Effector CD8-positive, alpha-beta T cell (primary cell): Measurements from ENCODE around the gene PLEKHF1.
A peak's percentile ranks its signal among the peaks of the same experiment; 100 is the strongest.
"Not testable (repeated sequence)": the region's sequence is repeated elsewhere in the genome, so short reads cannot be mapped to it uniquely, and the experiment has no call there.

Source experiments
- DNase-seq: peaks from one replicate; lab custom pipeline; 2025; lab: John Stamatoyannopoulos, UW
- total RNA-seq, 4 experiments: gene quantifications; one replicate each; lab custom pipeline; 2026; lab: John Stamatoyannopoulos, UW

The PLEKHF1 gene, protein sequence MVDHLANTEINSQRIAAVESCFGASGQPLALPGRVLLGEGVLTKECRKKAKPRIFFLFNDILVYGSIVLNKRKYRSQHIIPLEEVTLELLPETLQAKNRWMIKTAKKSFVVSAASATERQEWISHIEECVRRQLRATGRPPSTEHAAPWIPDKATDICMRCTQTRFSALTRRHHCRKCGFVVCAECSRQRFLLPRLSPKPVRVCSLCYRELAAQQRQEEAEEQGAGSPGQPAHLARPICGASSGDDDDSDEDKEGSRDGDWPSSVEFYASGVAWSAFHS
- total RNA-seq, result 75.6 to 138 (median 114) reads per million in 4 experiments

DNA sequence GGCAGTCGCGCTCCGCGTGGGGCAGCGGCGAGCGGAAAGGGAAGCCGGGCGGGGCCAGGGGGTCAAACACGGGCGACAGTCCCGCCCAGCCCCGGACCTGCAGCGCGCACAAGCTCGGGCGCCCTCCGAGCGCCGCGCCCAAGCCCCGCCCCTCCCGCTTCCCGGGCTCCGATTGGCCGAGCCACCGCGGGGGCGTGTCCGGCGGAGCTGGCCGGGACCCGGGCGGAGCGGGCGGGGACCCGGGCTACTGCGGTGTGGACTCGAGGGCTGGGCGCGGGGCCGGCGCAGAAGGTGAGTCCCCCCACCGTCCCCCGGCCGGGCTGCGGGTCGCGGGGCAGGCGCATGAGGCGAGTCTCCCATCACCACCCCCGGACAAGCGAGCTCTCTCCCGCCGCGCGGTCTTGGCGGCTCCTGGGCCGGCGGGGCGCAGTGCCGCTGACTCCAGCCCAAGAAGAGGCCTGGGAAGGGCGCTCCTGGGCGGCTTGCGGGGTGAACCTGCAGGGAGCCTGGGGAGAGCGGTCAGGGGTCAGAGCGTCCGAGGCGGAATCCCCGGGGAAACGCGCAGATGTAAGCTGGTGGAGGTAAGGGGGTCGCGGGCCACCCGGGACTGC, at the start of gene PLEKHF1:
Gene PLEKHF1 (plus strand): TSS at position 247 of the 611 bp plus-strand sequence. CDS start 8,379 bp downstream, outside the sequence.
- DNase-seq, result peak; percentile 78

DNA sequence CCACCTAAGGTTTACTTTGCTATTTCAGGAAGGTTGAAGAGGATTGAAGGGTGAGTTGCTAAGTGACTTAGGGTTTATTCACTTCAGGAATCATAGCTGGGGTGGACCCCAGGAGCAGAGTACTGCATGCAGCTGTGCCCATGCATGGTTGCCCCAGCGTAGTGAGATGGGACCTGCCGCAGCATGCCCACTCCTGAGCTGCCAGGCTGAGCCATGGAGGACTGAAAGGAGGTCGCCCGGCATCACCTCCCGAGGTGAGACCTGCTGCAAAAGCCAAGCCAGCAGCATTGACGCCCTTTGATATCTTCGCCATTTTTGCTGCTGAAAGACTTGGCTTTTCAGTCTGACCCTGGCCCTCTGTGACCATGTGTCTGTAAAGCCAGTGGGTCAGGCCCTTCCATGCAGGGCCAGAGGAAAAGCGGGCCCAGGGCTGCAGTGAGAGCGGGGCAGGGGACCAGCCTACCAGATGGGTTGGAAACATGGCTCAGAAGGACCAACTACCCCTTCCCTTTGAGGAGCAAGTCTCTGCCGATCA, 49.3 kb upstream of the PLEKHF1 start:
- no peak for DNase-seq

DNA sequence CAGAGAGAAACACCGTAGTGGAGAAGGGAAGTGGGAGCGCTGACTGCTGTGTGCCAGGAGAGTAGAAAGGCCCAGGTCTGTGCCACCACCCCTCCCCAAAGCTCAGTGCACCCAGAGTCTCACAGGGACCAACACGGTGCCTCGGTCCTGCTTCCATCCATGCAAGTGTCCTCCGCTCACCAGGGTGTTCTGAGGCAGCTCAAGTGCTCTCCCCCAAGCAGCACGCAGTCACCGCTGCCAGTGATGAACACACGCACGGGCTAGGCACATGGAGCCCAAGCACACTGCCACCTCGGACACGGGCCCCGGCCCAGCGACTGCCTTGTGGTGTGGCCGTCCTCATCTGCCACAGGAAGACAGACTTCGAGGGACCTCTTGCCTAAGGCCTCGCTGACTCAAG, 48.7 kb upstream of the PLEKHF1 start:
- no peak for DNase-seq

DNA sequence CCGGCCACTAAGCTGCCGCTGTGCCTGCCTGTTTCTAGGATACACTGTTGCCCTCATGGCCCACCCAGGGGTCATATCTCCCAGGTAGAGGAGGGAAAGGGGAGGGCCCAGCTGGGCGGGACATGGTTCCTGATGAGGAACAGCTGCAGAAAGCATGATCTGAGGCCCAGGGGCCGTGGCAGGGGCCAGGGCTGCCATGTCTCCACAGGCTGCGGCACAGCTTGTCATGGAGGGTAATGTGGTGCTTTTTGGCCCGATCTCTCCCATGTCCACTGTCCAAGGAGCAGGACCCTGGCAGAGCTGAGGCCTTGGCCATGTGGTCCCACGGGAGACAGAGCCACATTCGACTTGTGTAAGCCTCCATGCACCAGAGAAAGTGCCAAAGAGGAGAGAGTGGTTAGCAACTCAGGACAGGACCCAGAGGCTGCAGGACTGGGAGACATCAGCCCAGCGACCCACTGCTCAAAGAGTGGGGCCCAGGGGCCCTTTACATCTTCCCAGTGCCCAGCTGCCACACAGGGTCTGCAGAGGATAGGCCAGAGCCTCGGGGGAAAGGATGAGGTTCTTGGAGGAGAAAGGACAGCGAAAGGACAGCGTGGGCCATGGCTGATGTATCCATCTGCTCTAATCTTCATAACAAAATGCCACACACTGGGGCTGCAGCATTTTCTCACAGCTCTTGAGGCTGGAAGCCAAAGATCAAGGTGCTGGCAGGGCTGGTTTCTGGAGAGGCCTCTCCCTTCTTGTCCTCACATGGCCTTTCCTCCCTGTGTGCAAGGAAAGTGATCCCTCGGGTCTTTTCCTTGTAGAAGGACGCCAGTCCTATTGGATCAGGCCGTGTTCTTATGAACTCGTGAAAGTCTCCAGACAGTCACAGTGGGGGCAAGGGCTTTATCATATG, 47.6 kb upstream of the PLEKHF1 start:
- DNase-seq, result no peak

DNA sequence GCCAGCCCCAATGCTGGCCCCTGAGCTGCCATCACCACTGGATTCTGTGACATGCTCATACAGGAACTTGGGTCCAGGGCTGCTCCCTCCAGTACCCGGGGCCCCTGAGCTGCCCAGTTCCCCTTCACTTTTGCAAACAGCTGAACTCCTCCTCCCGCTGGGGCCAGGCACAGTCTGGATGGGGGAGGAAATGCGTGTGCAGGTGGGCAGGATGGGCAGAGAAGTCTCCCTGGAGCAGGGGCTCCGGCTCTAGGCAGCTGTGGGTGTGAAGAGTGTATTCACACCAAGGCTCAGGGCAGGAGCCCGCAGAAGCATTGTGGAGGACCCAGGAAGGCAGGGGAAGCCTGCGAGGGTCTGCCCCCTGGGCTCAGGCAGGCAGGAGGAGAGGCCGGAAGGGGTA, 46.8 kb upstream of the PLEKHF1 start:
- DNase-seq, result no peak

DNA sequence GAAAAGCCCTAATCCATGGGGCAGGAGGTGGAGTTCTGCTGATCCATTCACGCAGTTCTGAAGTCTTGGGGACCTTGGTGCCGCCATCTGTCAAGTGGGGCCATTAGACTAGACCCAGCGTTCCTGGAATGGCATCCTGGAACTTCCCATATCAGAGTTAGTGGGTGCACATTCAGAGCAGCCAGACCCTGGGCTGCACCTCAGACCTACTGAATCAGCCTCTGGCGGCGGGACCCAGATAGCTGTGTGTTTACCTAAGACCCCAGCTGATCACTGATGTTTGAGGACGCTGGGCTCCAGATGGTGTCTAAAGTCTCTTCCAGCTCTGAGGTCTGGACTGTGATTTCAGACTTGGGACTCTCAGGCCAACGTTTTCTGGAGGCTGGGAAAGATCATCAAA, 46.4 kb upstream of the PLEKHF1 start:
- DNase-seq, result no peak

DNA sequence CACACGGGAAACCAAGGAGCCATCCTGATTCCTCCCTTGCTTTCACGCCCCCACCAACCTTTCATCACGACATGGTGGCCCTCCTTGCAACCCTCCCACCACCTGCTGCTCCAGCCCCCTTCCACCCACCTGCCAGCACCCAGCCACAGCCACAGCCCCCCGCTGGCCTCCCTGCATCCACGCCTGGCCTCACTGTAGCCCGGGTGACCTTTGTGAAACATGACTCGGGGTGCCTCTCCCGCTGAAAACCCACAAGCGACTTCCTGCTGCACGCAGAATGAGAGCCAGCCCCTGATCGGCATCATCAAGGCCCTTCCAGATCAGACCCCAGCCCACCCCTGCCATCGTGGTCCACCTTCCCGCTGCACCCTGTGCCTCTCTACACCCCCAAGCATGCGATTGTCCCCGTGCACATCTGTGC, 44.3 kb upstream of the PLEKHF1 start:
- no peak for DNase-seq

DNA sequence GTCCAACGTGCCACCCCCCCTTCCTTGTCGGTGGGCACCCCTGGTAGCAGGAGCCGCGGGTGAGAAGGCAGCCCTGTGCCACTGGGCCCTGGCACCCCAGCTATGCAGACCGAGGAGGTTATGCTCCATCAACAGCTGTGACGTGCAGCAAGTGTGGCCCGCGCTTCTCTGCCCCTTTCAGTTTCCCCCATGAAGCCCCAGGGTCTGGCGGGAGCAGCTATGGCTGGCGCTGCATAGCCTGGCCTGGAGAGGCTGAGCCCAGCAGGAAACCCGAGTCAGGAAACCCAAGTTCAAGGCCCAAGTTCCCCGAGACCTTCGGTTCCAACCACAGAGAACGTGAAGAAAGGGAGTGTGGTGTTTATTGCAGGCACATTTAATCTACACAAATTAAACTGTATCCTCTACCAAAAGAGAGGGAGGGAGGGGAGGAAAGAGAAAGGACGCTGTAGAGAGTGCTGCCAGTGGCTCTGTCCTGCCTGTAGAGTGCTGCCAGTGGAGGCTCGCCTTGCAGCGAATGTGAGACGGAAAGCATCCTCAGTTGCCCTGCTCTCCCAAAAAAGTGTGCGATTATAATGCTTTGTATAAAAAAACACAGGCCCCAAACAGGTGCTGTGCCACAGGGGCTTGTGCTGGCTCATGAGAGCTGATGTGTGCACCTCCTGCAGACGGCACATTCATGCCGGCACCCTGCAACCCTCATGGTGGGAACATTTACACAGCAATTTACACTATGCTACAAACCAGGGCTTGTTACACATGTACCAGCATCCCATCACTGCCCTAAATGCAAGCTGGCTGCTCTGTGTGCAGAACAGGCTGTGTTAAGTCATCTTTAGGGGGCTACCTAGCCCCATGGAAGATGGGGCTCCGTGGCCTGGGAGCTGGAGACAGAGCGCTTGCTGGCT, 42.8 kb upstream of the PLEKHF1 start:
- no peak for DNase-seq

DNA sequence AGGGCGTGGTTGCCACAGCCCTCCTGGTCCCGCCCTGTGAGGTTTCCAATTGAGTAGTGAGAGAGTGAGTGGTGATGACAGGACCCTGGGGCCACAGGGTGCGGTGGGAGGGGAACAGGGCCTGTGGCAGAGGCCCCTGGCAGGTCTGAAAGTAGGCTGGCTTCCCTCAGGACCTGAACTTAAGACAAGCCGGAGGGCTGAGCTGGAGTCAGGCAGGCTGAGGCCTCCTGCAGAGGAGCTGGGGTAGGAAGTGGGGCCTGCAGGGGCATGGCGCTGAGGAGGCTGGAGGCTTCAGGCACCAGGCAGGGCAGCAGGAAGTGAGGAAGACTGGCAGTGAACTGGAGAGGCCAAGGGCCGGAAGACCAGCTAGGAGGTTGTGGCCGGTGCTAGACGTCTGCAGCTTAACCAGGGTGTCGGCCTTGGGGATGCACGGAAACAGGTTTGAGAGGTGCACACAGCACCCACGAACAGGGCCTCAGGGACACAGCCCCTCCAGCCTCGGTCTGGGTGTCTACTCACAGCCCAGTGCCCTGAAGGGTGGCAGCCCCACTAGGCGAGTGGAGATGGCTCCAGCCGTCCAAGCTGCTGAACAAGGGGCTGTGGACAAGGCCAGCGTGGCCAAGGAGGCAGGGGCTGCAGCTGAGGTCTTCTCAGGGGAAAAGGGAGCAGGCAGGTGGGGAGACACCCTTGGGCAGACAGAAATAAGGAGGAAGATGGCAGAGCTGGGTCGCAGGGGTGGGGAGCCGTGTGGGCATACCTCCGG, 41.4 kb upstream of the PLEKHF1 start:
- no peak for DNase-seq

DNA sequence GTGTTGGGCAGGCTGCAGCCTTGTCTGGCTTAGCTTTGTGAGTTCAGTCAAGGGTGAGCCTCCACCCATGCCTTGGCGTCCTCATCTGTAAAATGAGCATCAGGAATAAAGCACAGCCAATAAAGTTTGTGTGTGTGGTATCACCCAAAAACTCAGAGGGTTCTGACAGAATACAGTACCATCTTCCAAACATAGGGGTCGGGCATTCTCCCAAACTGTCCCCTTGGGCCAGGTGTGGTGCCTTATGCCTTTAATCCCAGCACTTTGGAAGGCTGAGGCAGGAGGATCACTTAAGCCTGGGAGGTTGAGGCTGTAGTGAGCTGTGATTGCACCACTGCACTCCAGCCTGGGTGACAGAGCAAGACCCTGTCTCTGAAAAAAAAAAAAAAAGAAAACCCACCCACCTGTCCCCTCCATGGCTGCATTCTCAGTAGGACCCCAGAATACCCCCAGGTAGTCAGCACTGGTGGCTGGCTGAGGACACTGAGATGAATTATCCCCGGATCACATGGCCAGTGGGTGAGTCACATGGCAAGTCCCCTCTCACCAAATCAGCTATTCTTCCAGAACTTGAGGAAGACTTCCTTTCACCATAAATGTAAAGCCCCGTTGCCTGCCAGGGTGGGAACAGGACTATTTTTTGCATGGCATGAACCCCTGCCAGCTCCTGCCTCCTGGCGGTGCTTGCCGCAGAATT, 40.6 kb upstream of the PLEKHF1 start:
- no peak for DNase-seq

DNA sequence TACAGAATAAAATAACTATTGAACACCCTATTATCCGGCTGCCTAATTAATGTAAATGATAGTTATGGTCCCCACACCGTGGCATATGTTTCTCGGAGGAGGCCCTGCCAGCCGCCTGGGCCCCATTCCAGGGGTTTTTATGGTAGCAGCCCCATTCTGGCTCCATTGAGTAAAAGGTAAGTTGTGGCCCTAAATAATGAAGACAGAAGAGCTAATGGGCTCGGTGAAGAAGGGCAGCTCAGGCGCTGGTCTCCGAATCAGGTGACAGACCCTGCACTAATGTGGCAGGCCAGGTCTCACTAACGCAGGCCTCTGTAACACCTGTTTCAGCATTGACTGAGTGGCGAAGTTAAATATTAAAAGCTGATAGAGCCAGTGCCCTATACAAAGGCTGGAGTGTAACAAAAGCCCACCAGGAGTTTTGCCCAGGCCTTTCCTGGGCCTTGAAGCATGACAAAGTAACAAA, 40.0 kb upstream of the PLEKHF1 start:
- no peak for DNase-seq

DNA sequence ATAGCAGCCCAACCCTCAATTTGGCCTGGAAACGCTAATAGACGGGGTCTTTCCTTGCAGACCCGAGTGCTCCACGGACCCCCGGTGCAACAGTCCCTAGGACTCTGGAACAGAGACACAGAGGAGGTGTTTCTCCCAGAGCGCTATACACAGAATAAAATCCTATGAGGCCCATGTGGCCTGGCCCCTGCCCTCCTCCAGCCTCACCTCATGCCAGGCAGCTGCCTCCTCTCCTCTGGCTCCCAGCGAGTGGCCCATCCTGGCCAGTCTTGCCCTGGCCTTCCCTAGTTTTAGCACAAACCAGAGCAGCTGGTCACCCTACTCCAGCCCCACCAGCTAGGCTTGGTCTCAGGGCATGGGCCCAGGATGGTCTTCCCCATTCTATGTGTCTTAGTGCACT, 38.9 kb upstream of the PLEKHF1 start:
- DNase-seq, result no peak

DNA sequence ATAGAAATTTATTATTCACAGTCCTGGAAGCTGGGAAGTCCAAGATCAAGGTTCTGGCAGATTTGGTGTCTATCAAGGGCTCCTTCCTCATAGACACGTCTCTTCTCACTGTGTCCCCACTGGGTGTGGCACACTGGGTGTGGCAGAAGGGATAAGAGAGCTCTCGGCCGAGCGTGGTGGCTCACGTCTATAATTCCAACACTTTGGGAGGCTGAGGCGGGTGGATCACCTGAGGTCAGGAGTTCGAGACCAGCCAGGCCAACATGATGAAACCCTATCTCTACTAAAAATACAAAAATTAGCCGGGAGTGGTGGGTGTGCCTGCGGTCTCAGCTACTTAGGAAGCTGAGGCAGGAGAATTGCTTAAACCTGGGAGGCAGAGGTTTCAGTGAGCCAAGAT, 38.4 kb upstream of the PLEKHF1 start:
- not testable (repeated sequence) for DNase-seq

DNA sequence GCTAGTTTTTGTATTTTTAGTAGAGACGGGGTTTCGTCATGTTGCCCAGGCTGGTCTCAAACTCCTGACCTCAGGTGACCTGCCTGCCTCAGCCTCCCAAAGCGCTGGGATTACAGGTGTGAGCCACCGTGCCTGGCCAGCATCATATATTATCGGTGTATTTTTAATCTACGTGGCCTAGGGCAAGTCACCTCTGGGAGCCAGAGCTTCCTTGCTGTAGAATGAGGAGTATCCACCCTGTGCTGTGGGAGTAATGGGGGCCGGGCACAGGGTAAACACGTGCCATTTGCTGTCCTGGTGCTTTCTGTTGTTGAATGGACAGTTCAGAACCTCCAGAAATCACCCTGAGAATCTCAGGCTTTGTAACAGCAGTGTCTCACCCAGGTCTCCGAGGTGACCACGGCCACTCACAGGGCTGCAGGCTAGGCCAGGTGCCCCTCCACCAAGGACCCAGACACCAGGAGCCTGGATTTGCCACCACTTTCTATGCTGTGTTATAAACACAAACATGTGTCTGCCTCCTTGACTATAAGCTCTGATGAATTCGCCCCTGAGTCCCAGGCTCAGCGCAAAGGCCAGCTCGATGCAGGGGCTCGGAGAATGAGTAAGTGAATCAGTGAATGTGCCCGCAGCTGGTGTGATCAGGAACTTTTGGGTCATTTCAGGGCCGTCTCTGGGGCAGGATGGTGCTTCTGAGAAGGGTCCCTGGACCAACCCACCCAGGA, 36.4 kb upstream of the PLEKHF1 start:
- DNase-seq, result no peak

DNA sequence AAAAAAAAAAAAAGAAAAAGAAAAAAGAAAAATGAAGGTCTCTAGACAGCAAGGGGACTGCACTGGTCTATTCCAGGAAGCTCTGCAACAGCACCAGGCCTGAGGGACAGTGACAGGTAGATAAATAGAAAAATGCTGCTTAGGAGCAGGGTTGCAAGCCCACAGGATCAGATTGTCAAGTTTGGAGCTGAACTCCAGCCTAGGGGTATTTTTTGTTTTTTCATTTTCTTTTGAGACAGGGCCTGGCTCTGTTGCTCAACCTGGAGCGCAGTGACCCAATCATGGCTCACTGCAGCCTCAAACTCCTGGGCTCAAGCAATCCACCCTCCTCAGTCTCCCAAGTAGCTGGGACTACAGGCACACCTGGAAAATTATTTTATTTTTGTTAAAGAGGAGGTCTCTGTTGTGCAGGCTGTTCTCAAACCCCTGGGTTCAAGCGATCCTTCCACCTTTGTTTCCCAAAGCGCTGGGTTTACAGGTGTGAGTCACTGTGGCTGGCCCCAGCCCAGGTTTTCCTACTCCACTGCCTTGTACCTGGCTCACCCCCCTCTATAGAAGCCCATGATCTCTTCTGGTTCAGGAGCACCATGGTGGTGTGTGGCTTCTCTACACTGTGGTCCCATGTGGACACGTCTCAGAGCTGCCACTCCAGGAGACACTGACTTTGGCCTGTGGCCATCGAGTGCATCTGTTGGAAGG, 35.3 kb upstream of the PLEKHF1 start:
- no peak for DNase-seq

DNA sequence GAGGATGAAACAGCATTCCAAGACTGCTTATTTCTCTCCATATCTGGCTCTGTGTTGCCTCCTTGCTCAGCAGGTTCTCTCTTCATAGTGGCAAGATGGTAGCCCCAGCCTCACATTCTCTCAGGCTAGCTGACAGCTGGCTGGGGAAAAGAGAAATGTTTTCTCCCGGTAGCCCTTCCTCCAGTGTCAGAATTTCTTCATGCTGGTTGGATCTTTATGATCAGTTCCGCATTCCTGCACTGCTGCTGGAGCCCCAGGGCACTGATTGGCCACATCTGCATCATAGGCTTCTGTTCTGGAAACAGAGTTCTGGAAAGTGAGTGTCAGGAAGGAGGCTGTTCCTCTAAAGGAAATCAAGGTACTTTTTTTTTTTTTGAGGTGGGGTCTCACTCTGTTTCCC, 34.6 kb upstream of the PLEKHF1 start:
- no peak for DNase-seq

DNA sequence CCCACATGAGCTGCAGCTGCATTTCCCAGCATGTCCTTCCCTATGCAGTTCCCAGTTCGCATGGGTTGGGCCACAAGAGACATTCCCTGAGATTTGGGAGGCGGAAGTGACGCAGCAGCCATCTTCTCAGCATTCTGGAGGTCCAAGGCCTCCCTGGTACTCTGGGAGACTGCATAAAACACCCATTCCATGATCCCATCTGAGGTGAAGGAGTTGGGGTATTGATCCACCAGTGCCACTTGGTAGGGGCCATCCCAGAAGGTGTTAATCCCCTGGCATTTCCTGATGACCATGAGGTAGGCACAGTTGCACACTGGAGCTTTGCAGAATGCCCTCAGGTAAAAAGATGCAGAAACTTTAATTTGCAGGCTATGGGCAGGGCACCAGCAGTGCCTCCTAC, 33.8 kb upstream of the PLEKHF1 start:
- DNase-seq, result no peak

DNA sequence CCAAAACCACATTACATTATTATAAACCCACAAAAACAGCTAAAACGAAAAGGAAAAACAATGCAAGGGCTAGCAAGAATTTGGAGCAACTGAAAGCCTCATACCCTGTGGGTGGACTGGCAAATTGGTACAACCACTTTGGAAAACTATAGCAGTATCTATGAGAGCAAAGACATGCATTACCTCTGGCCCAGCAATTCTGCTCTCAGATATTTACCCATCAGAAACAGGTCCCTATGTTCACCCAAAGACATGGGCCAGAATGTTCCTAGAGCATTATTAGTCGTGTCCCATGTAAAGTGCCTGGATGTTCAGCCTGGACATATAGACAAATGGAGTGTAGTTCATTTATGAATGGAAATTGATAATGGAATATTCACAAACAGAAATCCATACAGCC, 31.3 kb upstream of the PLEKHF1 start:
- no peak for DNase-seq
